CD4-positive, alpha-beta T cell treated with Interleukin-21 for 1 hour (primary cell): Measurements from ENCODE around the gene PPP2R5C.

Source experiments
- DNase-seq: peaks from one replicate; pipeline ENCODE4 v3.0.0-alpha.2; 2020

PPP2R5C gene

DNA sequence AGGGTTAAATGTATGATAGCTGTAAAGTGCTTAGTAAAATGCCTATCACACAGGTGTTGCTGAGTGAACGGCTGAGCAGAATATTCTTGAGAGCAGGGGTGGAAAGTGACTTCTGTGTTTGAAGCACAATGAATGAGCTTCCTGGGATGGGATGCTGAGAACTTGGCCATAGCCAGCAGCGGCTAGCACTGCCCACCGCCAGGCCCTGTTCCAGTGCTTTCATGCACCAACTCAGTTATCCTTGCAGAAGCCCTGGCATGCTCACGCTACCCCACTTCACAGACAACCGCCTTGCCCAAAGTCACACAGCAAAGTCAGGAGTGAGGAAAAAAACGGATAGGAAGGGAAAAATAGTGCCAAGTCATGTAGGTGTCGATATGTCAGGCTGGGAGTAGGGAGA lies 213.7 kb downstream of the PPP2R5C start:
- DNase-seq: no peak
